HepG2 (cell line): Measurements from ENCODE around the gene CRAT. TPM values are rescaled to one million over a fixed set of nuclear protein-coding genes. Genes with fewer than 3 reads are reported as not detected.

Experiments
- ARHGAP35 ChIP-seq: sonication (generic); formaldehyde crosslinking; IDR thresholded peaks from 2 replicates; pipeline ENCODE4 v1.9.0; 2022; ENCODE audit warnings: mild to moderate bottlenecking, inconsistent platforms, moderate library complexity, missing genetic modification reagents, borderline replicate concordance
- CENPX ChIP-seq: sonication (generic); formaldehyde crosslinking; IDR thresholded peaks from 2 replicates; pipeline ENCODE4 v1.9.0; 2021; ENCODE audit warnings: mild to moderate bottlenecking, missing genetic modification reagents, moderate library complexity
- ETV5 ChIP-seq: IDR thresholded peaks from 2 replicates; pipeline ENCODE4 v1.6.1; 2018; ENCODE audit warnings: missing biosample characterization, missing genetic modification reagents, inconsistent platforms, borderline replicate concordance
- FOXK2 ChIP-seq: fragments of 450-650 bp; IDR thresholded peaks from 2 replicates; pipeline ENCODE4 v1.6.1; 2016
- HOXA5 ChIP-seq: sonication (generic); formaldehyde crosslinking; IDR thresholded peaks from 2 replicates; pipeline ENCODE4 v1.4.0; 2020; ENCODE audit warnings: missing genetic modification reagents
- HOXD1 ChIP-seq: sonication (generic); formaldehyde crosslinking; IDR thresholded peaks from 2 replicates; pipeline ENCODE4 v1.5.0; 2020; ENCODE audit warnings: missing genetic modification reagents
- NR2F6 ChIP-seq, 2 experiments: IDR thresholded peaks; 2 replicates each; pipeline ENCODE4 v1.6.1; 2016; ENCODE audit warnings: antibody characterized with exemption in 1 of 2, mild to moderate bottlenecking in 1 of 2
- PAF1 ChIP-seq: IDR thresholded peaks from 2 replicates; pipeline ENCODE4 v1.6.1; 2016; ENCODE audit warnings: missing genetic modification reagents, missing compliant biosample characterization
- RBM39 ChIP-seq: fragments of 200-400 bp; formaldehyde crosslinking; IDR thresholded peaks from one replicate; pipeline ENCODE4 v1.6.1; 2018; ENCODE audit warnings: antibody characterized with exemption, mild to moderate bottlenecking, low read depth, low read length; ENCODE audit not compliant: poor library complexity, severe bottlenecking
- RELA ChIP-seq: sonication (generic); formaldehyde crosslinking; IDR thresholded peaks from 2 replicates; pipeline ENCODE4 v1.4.0; 2020; ENCODE audit warnings: missing genetic modification reagents
- U2AF2 ChIP-seq: fragments of 200-400 bp; formaldehyde crosslinking; IDR thresholded peaks from 2 replicates; pipeline ENCODE4 v1.6.1; 2017; ENCODE audit warnings: low read depth, mild to moderate bottlenecking, low read length
- ZFP36L2 ChIP-seq: sonication (generic); formaldehyde crosslinking; IDR thresholded peaks from 2 replicates; pipeline ENCODE4 v1.4.0; 2020; ENCODE audit warnings: missing genetic modification reagents
- ZFY ChIP-seq: sonication (generic); formaldehyde crosslinking; IDR thresholded peaks from 2 replicates; pipeline ENCODE4 v1.4.0; 2020; ENCODE audit warnings: missing genetic modification reagents
- ZNF232 ChIP-seq: sonication (generic); formaldehyde crosslinking; IDR thresholded peaks from 2 replicates; pipeline ENCODE4 v1.4.0; 2020; ENCODE audit warnings: missing genetic modification reagents, borderline replicate concordance
- ZNF550 ChIP-seq: sonication (generic); formaldehyde crosslinking; IDR thresholded peaks from 2 replicates; pipeline ENCODE4 v1.4.0; 2020; ENCODE audit warnings: mild to moderate bottlenecking, missing genetic modification reagents, borderline replicate concordance
- ZNF619 ChIP-seq: sonication (generic); formaldehyde crosslinking; IDR thresholded peaks from 2 replicates; pipeline ENCODE4 v1.4.0; 2020; ENCODE audit warnings: mild to moderate bottlenecking, missing genetic modification reagents
- polyA plus RNA-seq, 8 experiments: library from polyadenylated mRNA; depleted of rRNA in 3 of 8; stranded (reverse) in 7 of 8; unstranded in 1 of 8; fragments of >200 nt; fragmentation: Illumina TruSeq in 4 of 8; extraction: Trizol in 4 of 8; gene quantifications; 2 replicates each; pipeline versions ENCODE4 v1.2.1 to v1.2.3, GENCODE V29; 2011 to 2016; ENCODE audit warnings: low read depth in 4 of 8, missing spikeins in 1 of 8, mixed read lengths in 1 of 8; ENCODE audit not compliant: insufficient read depth in 1 of 8
- total RNA-seq, 5 experiments: library from RNA; depleted of rRNA; stranded (reverse); fragments of >200 nt; fragmentation: Illumina TruSeq; extraction: Trizol; gene quantifications; 2 replicates each; pipeline ENCODE4 v1.2.3, GENCODE V29; 2016; ENCODE audit warnings: low read depth in 1 of 5
- TF ChIP-seq, protein P1 (sequence below): sonication (generic); formaldehyde crosslinking; IDR thresholded peaks from 2 replicates; pipeline ENCODE4 v1.9.0; 2021; ENCODE audit warnings: missing genetic modification reagents, mild to moderate bottlenecking, borderline replicate concordance
- TF ChIP-seq, protein P2 (sequence below): IDR thresholded peaks from 2 replicates; pipeline ENCODE4 v1.6.1; 2016; ENCODE audit warnings: mild to moderate bottlenecking, missing biosample characterization, missing genetic modification reagents
- TF ChIP-seq, protein P3 (sequence below): sonication (generic); formaldehyde crosslinking; IDR thresholded peaks from 2 replicates; pipeline ENCODE4 v1.8.1; 2023; ENCODE audit warnings: mild to moderate bottlenecking, missing genetic modification reagents
- TF ChIP-seq, protein P4 (sequence below): sonication (generic); formaldehyde crosslinking; IDR thresholded peaks from 2 replicates; pipeline ENCODE4 v1.4.0; 2020; ENCODE audit warnings: missing genetic modification reagents, borderline replicate concordance
- TF ChIP-seq, protein P5 (sequence below): IDR thresholded peaks from 2 replicates; pipeline ENCODE4 v1.6.1; 2018; ENCODE audit warnings: missing genetic modification reagents, mild to moderate bottlenecking, missing compliant biosample characterization

CRAT gene
- total and polyA plus RNA-seq, 2 of the 13 experiments (the other 11 are each of a cell fraction or from before 2014, with no cell fraction given) = 26.1 to 26.6 TPM

DNA sequence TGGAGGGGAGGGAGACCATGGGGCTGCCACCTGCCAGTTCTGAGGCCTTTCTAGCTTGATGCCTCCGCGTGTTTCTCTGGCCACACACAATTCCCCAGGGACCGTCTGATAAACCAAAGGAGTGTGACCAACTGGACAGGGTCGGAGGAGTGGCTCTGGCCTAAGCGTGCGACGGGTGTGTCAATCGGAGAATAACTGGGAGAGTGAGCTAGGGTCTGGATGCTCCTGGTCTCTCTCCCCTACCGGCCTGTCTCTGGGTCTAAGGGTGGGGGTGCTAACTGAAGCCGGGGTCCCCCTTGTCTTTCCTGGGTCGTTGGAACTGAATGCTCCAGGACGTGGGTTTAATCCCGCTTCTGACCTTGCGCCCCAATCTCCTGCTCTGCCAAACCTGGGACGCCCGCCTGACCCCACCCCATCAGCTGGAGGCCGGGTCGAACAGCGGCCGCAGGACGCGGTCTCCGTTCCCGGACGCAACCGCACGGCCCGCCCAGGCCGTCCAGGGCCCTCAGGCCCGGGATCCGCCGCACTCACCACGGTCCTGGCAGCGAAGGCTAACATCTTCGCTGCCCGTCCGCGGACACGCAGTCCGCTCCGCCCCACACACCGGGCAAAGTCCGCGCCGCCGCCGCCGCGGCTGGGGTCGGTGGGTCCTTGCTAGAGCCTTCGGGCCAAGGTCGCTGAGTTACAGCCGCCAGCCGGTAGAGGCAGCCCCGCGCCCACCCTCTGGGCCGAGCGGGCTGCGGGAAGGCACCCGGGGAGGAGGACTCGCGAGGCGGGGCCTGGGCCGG is 447 bp downstream of the CRAT start (continued):
- TF ChIP-seq, protein P1, sequence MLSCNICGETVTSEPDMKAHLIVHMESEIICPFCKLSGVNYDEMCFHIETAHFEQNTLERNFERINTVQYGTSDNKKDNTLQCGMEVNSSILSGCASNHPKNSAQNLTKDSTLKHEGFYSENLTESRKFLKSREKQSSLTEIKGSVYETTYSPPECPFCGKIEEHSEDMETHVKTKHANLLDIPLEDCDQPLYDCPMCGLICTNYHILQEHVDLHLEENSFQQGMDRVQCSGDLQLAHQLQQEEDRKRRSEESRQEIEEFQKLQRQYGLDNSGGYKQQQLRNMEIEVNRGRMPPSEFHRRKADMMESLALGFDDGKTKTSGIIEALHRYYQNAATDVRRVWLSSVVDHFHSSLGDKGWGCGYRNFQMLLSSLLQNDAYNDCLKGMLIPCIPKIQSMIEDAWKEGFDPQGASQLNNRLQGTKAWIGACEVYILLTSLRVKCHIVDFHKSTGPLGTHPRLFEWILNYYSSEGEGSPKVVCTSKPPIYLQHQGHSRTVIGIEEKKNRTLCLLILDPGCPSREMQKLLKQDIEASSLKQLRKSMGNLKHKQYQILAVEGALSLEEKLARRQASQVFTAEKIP = no peak
- peak; percentile 20 for TF ChIP-seq HOXD1
- no peak for TF ChIP-seq ZFP36L2 (CRISPR knock-in tag)
- TF ChIP-seq HOXA5 (CRISPR knock-in tag) = no peak
- TF ChIP-seq ZNF619 (CRISPR knock-in tag) = peak; percentile 74; the same call in 1 of the 2 replicates
- no peak for TF ChIP-seq CENPX (CRISPR knock-in tag)
- TF ChIP-seq ARHGAP35 = peak; percentile 58; the same call in 1 of the 2 replicates
- TF ChIP-seq ZFY (CRISPR knock-in tag) = peak; percentile 86
- no peak for TF ChIP-seq NR2F6 (IDR thresholded peaks at IDR 0.05)
- no peak for TF ChIP-seq NR2F6 (CRISPR knock-in tag; IDR thresholded peaks at IDR 0.05)
- no peak for TF ChIP-seq RELA (CRISPR knock-in tag)
- no peak for TF ChIP-seq U2AF2
- TF ChIP-seq FOXK2 = no peak
- TF ChIP-seq ZNF232 (CRISPR knock-in tag) = peak; percentile 67; the same call in 1 of the 2 replicates
- TF ChIP-seq RBM39 = peak; percentile 77
- TF ChIP-seq ETV5 (CRISPR knock-in tag) = no peak
- TF ChIP-seq, protein P2, sequence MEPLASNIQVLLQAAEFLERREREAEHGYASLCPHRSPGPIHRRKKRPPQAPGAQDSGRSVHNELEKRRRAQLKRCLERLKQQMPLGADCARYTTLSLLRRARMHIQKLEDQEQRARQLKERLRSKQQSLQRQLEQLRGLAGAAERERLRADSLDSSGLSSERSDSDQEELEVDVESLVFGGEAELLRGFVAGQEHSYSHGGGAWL (CRISPR knock-in tag) = no peak; the same call in 1 of the 2 replicates
- TF ChIP-seq ZNF550 = no peak
- TF ChIP-seq, protein P3, sequence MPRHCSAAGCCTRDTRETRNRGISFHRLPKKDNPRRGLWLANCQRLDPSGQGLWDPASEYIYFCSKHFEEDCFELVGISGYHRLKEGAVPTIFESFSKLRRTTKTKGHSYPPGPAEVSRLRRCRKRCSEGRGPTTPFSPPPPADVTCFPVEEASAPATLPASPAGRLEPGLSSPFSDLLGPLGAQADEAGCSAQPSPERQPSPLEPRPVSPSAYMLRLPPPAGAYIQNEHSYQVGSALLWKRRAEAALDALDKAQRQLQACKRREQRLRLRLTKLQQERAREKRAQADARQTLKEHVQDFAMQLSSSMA (CRISPR knock-in tag) = peak; percentile 62; the same call in 1 of the 2 replicates
- TF ChIP-seq, protein P4, sequence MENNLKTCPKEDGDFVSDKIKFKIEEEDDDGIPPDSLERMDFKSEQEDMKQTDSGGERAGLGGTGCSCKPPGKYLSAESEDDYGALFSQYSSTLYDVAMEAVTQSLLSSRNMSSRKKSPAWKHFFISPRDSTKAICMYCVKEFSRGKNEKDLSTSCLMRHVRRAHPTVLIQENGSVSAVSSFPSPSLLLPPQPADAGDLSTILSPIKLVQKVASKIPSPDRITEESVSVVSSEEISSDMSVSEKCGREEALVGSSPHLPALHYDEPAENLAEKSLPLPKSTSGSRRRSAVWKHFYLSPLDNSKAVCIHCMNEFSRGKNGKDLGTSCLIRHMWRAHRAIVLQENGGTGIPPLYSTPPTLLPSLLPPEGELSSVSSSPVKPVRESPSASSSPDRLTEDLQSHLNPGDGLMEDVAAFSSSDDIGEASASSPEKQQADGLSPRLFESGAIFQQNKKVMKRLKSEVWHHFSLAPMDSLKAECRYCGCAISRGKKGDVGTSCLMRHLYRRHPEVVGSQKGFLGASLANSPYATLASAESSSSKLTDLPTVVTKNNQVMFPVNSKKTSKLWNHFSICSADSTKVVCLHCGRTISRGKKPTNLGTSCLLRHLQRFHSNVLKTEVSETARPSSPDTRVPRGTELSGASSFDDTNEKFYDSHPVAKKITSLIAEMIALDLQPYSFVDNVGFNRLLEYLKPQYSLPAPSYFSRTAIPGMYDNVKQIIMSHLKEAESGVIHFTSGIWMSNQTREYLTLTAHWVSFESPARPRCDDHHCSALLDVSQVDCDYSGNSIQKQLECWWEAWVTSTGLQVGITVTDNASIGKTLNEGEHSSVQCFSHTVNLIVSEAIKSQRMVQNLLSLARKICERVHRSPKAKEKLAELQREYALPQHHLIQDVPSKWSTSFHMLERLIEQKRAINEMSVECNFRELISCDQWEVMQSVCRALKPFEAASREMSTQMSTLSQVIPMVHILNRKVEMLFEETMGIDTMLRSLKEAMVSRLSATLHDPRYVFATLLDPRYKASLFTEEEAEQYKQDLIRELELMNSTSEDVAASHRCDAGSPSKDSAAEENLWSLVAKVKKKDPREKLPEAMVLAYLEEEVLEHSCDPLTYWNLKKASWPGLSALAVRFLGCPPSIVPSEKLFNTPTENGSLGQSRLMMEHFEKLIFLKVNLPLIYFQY (CRISPR knock-in tag) = peak; percentile 92
- TF ChIP-seq, protein P5, sequence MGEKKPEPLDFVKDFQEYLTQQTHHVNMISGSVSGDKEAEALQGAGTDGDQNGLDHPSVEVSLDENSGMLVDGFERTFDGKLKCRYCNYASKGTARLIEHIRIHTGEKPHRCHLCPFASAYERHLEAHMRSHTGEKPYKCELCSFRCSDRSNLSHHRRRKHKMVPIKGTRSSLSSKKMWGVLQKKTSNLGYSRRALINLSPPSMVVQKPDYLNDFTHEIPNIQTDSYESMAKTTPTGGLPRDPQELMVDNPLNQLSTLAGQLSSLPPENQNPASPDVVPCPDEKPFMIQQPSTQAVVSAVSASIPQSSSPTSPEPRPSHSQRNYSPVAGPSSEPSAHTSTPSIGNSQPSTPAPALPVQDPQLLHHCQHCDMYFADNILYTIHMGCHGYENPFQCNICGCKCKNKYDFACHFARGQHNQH (CRISPR knock-in tag) = no peak
- TF ChIP-seq PAF1 (CRISPR knock-in tag) = no peak
